Adipocyte (in vitro differentiated cells): ENCODE results near the gene FASTKD1.
"Not testable (repeated sequence)": the region's sequence is repeated elsewhere in the genome, so short reads cannot be mapped to it uniquely, and the experiment has no call there.

ENCODE experiments used
- DNase-seq: peaks from one replicate; pipeline ENCODE4 v3.0.0-alpha.2; 2015; ENCODE audit warnings: low read depth
- H3K27me3 ChIP-seq: replicated peaks from 2 replicates; pipeline ENCODE4 v1.7.0; 2013; ENCODE audit warnings: mild to moderate bottlenecking, low read length, moderate library complexity; ENCODE audit not compliant: control insufficient read depth, insufficient read depth
- H3K36me3 ChIP-seq: 2 replicates; pipeline ENCODE4 v1.7.0; 2013; ENCODE audit warnings: low read length, mild to moderate bottlenecking, moderate library complexity; ENCODE audit not compliant: control insufficient read depth, insufficient read depth, severe bottlenecking
- H3K4me1 ChIP-seq: 2 replicates; pipeline ENCODE4 v1.7.0; 2013; ENCODE audit warnings: mild to moderate bottlenecking, low read length, moderate library complexity; ENCODE audit not compliant: control insufficient read depth, insufficient read depth
- H3K4me3 ChIP-seq: 2 replicates; pipeline ENCODE4 v1.7.0; 2013; ENCODE audit warnings: mild to moderate bottlenecking, low read length, moderate library complexity
- H3K9ac ChIP-seq: 2 replicates; pipeline ENCODE4 v1.7.0; 2013; ENCODE audit warnings: mild to moderate bottlenecking, low read length, moderate library complexity
- H3K9me3 ChIP-seq: 2 replicates; pipeline ENCODE4 v1.7.0; 2013; ENCODE audit warnings: mild to moderate bottlenecking, low read length, moderate library complexity; ENCODE audit not compliant: control insufficient read depth

The FASTKD1 gene

DNA sequence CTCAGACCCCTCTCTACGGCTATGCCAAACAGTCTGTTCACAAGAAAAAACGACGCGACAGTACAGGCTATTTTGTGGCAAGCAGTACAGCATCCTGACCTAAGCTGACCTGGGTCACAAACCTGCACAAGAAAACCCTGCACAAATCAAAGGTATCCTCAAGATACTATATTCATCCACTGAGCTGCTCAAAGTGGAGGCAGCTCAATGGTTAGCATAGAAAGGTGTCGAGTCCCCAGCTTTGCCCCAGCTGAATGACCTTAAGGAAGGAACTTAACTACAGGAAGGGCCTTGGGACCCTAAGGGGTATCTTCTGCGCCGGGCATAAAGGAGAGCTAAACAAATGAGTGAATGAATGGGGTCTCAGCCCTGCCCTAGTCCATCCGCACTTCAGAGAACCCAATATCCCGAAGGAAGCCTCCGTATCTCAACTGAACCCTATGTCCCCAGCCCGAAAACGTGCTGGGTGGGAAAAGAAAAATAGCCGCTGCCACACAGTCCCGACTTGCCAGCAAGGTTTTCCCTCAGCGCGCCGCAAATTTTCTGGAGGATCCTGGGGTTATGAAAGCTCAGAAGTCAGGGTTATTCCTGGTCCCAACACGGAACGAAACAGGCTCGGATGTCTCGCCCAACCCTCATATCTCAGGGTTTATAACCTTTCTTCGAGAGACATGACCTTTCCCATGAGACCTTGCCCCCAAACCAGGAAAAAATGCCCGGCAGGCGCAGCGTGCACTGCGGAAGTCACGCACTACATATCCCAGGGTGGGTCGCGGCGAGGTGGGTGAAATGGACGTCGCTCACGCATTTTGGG is at the start of gene FASTKD1:
FASTKD1 (minus strand) TSS at position 706 of the 814 bp plus-strand sequence. CDS start 1,836 bp downstream, outside the sequence.
- Histone ChIP-seq H3K4me1 (peaks cover 14% of the 10 kb centered on the region), H3K9me3 (no peaks in the 10 kb centered on the region), H3K27me3 (no peaks in the 10 kb centered on the region), H3K9ac (peak within 1 kb of the TSS; percentile 93), H3K4me3 (peak within 1 kb of the TSS; percentile 96), H3K36me3 (no peaks in the 10 kb centered on the region)
- DNase-seq: peak; percentile 94

- Histone ChIP-seq H3K4me1 (no peaks in the 10 kb centered on the region), H3K9ac (no peak overlapping the region), H3K4me3 (no peak overlapping the region), H3K27me3 (no peaks in the 10 kb centered on the region), H3K36me3 (peaks cover 64% of the 10 kb centered on the region), H3K9me3 (no peaks in the 10 kb centered on the region)
- DNase-seq: no peak
Observed at GRCh38 chr2:169623235-169623634, 49.6 kb upstream of the FASTKD1 start.

- Histone ChIP-seq H3K9ac (no peak overlapping the region), H3K36me3 (peaks cover 60% of the 10 kb centered on the region), H3K27me3 (no peaks in the 10 kb centered on the region), H3K9me3 (no peaks in the 10 kb centered on the region), H3K4me3 (no peak overlapping the region), H3K4me1 (no peaks in the 10 kb centered on the region)
- DNase-seq: no peak
Observed at GRCh38 chr2:169620509-169620908, 46.8 kb upstream of the FASTKD1 start.

DNA sequence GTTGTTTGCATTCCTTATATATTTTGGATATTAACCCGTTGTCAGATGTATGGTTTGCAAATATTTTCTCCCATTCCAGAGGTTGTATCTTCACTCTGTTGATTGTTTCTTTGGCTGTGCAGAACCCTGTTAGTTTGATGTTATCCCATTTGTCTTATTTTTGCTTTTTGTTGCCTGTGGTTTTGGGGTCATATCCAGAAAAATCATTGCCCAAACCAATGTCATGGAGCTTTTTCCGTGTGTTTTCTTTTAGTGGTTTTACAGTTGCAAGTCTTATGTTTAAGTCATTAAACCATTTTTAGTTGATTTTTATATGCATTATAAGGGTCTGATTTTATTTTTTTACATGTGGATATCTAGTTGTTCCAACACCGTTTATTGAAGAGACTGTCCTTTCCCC is 46.3 kb upstream of the FASTKD1 start:
- peak; percentile 4 for DNase-seq
- Histone ChIP-seq H3K4me3 (no peak overlapping the region), H3K36me3 (peaks cover 61% of the 10 kb centered on the region), H3K4me1 (no peaks in the 10 kb centered on the region), H3K9ac (no peak overlapping the region), H3K27me3 (no peaks in the 10 kb centered on the region), H3K9me3 (no peaks in the 10 kb centered on the region)

- H3K36me3 ChIP-seq: peaks cover 65% of the 10 kb centered on the region
- not testable (repeated sequence) for H3K27me3 ChIP-seq, H3K4me3 ChIP-seq, H3K4me1 ChIP-seq, DNase-seq, H3K9me3 ChIP-seq, H3K9ac ChIP-seq
Observed at GRCh38 chr2:169615982-169616381, 42.3 kb upstream of the FASTKD1 start.

DNA sequence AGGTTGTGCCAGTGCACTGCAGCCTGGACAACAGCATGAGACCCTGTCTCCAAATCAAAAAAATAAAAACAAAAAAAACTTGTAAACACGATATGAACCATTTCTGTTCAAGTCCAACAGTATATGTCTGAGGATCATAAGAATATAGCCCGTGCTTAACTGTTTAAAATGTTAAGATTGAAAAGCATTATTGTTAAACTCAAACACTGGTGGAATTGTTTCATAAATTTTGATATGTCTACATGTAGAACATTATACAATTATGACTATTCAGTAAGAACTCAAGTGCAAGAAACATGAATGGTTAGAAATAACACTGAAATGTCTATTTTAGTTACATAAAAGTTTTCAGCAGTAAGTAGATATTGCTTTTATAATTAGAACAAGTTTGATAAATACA is 40.2 kb upstream of the FASTKD1 start:
- DNase-seq: no peak
- H3K27me3 ChIP-seq: no peaks in the 10 kb centered on the region
- H3K4me1 ChIP-seq: no peaks in the 10 kb centered on the region
- H3K9me3 ChIP-seq: no peaks in the 10 kb centered on the region
- H3K9ac ChIP-seq: no peak overlapping the region
- H3K4me3 ChIP-seq: no peak overlapping the region
- H3K36me3 ChIP-seq: peaks cover 72% of the 10 kb centered on the region

- no peaks in the 10 kb centered on the region for H3K9me3 ChIP-seq
- H3K4me1 ChIP-seq: no peaks in the 10 kb centered on the region
- DNase-seq: no peak
- no peak overlapping the region for H3K9ac ChIP-seq
- H3K4me3 ChIP-seq: no peak overlapping the region
- no peaks in the 10 kb centered on the region for H3K27me3 ChIP-seq
- peaks cover 81% of the 10 kb centered on the region for H3K36me3 ChIP-seq
Observed at GRCh38 chr2:169609264-169609663, 35.6 kb upstream of the FASTKD1 start.

GRCh38 chr2:169599568-169599967 is 25.9 kb upstream of the FASTKD1 start:
- DNase-seq: no peak
- peaks cover 6% of the 10 kb centered on the region for H3K36me3 ChIP-seq
- H3K27me3 ChIP-seq: no peaks in the 10 kb centered on the region
- H3K4me1 ChIP-seq: peaks cover 4% of the 10 kb centered on the region
- no peaks in the 10 kb centered on the region for H3K9me3 ChIP-seq
- no peak overlapping the region for H3K4me3 ChIP-seq
- H3K9ac ChIP-seq: no peak overlapping the region

- no peaks in the 10 kb centered on the region for H3K9me3 ChIP-seq
- no peaks in the 10 kb centered on the region for H3K27me3 ChIP-seq
- DNase-seq: no peak
- peaks cover 1% of the 10 kb centered on the region for H3K36me3 ChIP-seq
- peaks cover 4% of the 10 kb centered on the region for H3K4me1 ChIP-seq
- H3K9ac ChIP-seq: no peak overlapping the region
- H3K4me3 ChIP-seq: no peak overlapping the region
Observed at GRCh38 chr2:169598982-169599381, 25.3 kb upstream of the FASTKD1 start.

DNA sequence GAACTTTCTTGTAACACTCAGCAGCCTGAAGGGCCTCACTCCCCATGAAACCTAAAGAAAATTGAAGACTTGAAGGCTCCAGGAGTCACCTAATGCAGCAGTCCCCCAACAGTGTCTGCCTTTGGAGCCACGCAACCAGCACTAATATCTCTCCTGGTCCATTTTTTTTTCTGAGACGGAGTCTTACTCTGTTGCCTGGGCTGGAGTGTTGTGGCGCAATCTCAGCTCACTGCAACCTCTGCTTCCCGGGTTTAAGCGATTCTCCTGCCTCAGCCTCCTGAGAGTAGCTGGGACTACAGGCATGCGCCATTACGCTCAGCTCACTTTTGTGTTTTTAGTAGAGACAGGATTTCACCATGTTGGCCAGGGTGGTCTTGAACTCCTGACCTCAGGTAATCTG is 22.9 kb upstream of the FASTKD1 start:
- H3K4me3 ChIP-seq, H3K4me1 ChIP-seq, H3K27me3 ChIP-seq, DNase-seq, H3K36me3 ChIP-seq, H3K9me3 ChIP-seq, H3K9ac ChIP-seq: not testable (repeated sequence)

DNA sequence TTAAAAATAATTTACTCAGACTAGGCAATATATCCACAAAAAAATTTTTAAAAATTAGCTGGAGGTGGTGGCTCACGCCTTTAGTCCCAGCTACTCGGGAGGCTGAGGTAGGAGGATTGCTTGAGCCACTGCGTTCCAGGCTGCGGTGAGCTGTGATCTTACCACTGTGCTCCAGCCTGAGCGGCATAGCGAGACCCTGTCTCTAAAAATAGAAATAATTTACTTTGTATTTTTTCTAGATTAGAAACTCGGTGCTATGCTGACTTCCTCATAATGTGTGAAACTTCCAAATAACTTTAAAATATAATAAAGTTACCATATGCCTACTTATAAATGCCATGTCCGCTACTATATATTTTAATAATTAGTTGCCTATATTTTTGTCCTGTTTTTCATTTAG is 17.1 kb upstream of the FASTKD1 start:
- Histone ChIP-seq H3K4me1 (peaks cover 13% of the 10 kb centered on the region), H3K4me3 (no peak overlapping the region), H3K36me3 (no peaks in the 10 kb centered on the region), H3K9ac (no peak overlapping the region), H3K9me3 (no peaks in the 10 kb centered on the region), H3K27me3 (no peaks in the 10 kb centered on the region)
- DNase-seq: no peak

DNA sequence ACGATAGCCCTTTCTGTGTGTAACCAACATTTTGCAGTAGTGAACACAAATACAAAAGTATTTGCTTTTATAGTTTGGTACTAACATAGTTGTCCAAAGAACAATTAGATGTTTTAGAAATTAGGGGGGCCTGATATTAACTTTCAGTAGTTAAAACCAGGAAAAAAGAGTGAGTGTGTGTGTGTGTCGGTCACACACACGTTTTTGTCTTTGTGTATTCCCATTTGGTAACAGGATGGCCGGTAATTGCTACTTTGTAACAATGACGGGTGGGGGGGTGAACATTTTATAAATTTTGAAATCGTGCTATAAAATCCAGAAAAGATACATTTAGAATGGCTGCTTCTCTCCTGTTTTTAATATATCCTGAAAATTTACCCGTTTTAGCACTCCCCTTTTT is 12.0 kb upstream of the FASTKD1 start:
- Histone ChIP-seq H3K36me3 (no peaks in the 10 kb centered on the region), H3K4me3 (peak overlapping the region; percentile 92), H3K9ac (peak overlapping the region; percentile 98), H3K9me3 (no peaks in the 10 kb centered on the region), H3K4me1 (peaks cover 20% of the 10 kb centered on the region), H3K27me3 (no peaks in the 10 kb centered on the region)
- DNase-seq: peak; percentile 17
